GDM1 (cell line): ENCODE measurements around the gene RAB3D.
"Not testable (repeated sequence)": the region's sequence is repeated elsewhere in the genome, so short reads cannot be mapped to it uniquely, and the experiment has no call there.

Experiments used
- DNase-seq: peaks from one replicate; lab custom pipeline; 2025; lab: John Stamatoyannopoulos, UW

Gene RAB3D

DNA sequence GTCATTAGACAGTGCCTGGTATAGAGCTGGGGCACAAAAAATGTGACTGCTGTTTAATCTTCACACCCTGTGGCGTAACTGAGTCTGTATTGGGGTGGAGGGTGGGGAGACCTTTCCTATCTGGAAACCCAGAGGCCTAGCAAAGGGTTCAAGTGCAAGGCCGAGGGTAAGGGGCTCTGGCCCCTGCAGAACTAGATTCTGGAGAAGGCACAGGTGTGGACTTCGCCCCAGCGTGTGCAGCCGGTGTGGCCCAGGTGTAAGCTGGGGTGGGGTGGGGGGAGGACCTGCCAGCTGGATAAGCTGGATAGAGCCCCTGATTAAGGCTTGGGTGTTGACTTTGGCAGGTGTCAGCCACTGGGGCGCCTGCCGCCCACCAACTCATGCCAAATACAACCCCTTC lies 1.3 kb downstream of the RAB3D start:
- no peak for DNase-seq

DNA sequence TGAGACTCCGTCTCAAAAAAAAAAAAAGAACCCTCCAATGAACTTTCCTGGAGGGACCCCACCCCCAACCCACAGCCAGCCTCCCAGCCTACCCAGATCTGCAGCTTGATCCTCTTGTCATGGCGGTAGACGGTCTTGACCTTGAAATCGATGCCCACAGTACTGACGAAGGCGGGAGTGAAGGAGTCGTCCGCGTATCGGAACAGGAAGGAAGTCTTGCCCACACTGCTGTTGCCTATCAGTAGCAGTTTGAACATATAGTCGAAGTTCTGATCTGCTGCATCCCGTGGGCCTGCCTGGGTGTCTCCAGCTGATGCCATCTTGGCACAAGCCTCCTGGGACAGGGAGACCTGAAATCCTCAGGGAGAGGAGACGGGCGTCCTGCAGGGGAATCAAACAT lies 2.4 kb downstream of the RAB3D start:
- DNase-seq: peak; percentile 4

DNA sequence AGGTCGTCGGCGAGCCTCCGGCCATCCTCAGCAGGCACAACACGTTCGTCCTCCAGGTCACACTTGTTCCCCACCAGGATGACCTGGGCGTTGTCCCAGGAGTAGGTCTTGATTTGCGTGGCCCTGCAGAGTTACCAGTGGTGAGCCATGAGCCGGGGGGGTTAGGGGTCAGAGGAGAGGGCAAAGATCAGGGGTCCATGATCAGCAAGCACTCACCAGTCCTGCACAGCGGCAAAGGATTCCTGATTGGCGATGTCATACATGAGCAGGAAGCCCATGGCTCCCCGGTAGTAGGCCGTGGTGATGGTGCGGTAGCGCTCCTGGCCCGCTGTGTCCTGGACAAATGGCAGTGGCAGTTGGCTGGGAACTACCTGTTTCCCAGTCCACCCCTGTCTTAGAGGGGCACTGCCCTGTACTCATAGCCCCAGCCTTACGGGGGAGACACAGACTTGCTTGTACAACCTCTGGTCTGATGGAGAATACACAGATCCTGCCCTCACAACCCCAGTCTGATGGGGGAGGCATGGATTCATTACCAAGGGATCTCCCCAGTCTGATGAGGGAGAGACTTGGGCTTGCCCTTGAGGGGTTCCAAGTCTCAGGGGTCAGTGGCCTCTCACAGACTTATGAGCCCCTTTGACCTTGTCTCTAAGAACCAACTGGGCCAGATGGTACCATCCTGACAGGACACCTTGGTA lies 3.9 kb downstream of the RAB3D start:
- DNase-seq: no peak

DNA sequence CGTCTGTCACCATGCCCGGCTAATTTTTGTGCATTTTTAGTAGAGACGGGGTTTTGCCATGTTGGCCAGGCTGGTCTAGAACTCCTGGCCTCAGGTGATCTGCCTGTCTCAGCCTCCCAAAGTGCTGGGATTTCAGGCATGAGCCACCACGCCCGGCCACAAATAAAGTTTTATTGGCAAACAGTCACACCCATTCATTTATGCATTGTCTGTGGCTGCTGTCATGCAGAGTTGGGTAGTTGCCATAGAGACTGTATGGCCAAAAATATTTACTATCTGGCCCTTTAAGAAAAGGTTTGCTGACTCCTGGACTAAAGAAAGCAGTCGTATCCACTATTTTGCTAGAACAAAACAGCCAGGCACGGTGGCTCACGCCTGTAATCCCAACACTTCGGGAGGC lies 5.6 kb downstream of the RAB3D start:
- DNase-seq: not testable (repeated sequence)

DNA sequence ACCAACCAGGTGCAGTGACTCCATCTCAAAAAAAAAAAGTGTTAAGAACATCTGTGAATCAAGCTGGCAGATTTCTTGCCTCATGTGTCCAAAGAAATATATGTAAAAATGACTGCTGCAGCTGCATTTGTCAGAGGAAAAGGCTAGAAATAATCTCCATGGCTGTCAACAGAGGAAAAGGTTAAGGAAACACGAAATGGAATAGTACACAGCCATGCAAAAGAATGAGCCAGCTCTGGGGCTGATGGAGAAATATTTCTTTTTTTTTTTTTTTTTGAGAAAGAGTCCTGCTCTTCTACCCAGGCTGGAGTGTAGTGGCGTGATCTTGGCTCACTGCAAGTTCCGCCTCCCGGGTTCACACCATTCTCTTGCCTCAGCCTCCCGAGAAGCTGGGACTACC lies 6.6 kb downstream of the RAB3D start:
- DNase-seq: no peak

DNA sequence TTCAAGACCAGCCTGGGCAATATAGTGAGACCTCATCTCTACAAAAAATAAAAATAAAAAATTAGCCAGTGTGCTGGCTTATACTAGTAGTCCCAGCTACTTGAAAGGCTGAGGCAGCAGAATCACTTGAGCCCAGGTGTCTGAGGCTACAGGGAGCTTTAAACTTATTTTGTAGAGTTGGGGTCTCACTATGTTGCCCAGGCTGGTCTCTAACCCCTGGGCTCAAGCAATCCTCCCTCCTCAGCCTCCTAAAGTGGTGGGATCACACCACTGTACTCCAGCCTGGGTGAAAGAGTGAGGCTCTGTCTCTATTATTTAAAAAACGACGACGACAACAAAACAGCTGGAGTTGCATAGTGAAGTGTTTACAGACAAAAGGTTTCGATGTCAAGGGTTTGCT lies 8.0 kb downstream of the RAB3D start:
- no peak for DNase-seq

DNA sequence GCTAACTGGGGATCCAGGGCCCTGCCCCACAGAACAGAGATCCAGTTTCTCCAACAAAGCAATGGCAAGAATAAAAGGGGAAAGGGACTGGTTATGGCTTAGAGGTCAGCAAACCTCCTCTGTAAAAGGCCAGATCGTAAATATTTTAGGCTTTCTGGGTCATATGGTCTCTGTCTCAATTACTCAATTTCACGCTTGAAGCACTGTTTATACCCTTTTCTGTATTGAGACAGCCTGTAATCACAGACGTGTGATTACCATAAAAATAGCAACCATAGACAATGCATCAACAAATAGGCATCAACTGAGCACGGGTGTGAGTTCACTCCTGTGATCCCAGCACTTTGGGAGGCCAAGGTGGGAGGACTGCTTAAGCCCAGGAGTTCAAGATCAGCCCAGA lies 9.3 kb downstream of the RAB3D start:
- DNase-seq: no peak

DNA sequence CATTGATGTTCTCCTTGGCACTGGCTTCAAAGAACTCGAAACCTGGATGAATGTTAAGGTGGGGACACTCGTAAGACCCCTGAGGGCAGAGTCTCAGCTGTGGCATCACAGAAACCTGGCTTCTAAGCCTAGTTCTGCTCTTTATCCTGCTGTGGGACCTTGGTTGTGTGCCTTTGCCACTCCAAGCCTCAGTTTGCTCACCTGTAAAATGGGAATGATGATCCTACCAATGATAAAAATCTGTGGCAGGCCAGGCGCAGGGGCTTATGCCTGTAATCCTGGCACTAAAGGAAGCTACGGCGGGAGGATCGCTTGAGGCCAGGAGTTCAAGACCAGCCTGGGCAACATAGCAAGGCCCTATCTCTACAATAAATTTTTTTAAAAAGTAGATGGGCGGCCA lies 13.9 kb downstream of the RAB3D start:
- DNase-seq: no peak

DNA sequence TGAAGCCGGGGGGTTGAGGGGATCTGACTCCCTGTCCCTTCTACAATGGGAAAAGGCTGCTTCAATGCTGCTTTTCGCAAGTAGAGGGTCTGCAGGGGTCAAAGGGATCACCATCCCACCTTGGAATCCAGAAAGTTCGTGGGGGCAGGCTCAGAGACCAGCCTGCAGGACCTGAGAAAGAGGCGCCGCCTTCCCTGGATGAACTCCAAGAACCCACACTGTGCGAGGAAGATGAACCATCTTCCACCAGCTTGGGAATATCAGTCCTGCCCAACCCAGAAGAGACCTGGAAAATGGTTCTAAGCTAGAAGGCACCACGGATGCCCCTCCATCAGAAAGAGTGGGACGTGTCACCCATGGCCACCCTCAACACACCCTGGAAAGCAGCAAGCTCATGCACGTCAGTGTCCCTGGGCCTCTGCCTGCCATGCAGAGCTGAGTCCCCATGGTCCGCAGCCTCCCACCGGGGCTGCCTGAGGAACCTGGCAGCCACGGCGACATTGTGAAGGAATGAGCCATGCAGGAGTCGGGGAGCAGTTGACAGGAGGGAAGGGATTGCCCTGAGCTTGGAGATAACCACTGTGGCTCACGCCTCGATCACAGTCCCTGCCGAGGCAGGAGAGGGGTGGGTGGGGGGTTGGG lies 14.6 kb downstream of the RAB3D start:
- no peak for DNase-seq

DNA sequence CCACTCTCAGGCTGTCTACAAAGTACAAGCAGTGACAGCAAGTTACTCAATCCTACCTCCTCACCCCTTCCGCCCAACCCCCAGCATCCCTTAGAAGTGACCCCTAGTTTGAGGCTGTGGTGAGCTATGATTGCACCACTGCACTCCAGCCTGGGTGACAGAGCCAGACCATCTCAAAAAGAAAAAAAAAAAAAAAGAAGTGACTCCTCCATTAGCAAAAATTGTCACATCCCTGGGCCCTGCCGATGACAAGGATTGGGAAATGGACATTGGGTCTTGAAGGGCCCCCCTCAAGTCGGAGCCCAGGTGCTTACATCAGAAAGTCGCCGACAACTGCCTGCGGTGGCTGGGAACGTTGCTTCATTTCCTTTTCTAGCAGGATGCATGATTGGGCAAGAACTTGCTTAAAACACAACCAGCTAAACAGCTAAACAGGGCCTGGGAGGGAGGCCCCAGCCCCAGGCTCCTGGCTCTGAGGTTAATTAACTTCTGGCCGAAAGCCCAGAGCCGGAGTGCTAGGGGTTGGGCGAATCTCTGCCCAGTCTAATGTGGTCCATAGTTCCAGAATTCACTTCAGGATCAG lies 15.3 kb downstream of the RAB3D start:
- peak; percentile 69 for DNase-seq

DNA sequence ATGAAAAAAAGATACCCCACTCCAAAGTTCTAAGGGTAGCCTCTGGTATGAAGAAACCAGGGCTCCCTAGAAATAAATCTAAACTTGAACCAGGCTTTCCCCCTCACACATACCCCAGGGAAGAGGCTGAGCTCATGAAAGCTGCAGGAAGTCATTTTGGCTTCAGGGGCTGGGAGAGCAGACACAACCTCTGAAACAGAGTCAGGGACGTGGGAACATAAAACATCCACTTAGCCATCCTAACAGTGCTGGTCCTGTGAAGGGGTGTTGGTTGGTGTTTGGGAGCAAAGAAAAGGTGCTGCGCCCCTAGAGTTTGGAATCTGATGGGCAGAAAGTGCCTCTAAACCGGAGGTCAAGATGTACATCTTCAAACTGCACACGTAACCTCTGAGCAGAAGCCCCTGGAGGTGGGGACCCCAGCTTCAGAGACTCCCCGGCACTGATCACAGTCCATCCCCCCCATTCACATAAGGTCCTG lies 15.8 kb downstream of the RAB3D start:
- no peak for DNase-seq

DNA sequence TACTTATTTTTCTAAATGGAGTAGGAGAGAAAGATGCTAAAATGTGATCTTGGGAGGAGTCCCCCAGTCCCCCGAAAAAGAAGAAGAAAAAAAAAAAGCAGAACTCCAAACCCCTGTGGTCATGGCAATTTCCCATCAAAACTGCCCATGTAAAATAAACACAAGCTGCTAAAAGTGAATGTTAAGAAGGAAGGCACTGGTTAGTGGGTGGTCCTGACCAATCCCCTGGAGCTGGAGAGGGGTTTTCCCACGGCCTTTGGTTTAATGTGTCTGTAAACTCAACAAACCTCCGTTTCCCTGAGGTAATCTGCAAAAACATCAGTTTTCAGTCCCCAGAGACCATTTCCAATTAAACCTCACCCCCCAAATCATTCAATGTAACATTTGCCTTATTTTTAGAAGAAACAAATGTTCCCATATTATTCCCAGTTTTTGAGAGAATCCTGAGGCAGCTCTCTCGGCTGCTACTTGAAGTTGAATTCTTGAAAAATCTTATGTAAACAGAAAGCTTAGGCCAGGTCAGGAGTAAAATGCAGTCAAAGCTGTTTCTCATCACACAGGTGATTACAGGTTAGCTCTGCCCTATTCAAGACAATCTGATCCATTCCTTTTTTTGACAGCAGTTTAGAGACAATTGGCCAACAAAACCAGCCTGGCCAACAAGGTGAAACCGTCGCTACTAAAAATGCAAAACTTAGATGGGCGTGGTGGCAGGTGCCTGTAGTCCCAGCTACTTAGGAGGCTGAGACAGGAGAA lies 17.0 kb downstream of the RAB3D start:
- DNase-seq: peak; percentile 21

DNA sequence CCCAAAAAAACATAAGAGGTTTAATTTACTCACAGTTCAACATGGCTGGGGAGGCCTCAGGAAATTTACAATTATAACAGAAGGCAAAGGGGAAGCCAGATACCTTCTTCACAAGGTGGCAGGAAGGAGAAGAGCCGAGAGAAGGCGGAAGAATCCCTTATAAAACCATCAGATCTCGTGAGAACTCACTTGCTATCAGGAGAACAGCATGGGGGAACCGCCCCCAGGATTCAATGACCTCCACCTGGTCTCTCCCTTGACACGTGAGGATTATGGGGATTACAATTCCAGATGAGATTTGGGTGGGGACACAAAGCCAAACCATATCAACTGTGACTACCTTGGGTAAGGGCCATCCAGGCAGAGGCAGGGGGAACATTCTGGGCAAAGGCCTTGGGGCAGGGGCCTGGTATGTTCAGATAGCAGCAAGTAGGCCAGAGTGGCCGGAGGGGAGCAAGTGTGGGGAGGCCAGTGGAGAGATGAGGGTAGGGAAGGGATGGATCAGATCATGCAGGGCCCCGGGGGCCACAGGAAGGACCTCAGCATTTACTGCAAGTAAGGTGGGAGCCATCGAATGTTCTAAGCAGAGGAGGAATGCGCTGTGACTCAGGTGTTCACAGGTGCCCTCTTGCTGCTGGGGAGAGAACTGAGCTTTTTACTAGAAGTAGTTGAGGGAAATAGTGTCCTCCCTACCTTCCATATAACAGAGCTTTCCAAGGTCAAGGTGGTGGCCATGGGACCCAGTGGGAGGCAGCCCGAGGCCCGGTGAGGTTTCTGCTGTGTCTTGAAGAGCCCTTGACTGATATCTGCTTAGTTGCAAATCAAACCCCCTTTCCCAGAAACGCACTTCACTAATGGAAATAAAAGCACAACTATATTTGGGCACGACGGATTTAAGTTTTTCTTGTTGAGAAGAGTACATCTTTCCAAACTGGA lies 18.0 kb downstream of the RAB3D start:
- DNase-seq: no peak

DNA sequence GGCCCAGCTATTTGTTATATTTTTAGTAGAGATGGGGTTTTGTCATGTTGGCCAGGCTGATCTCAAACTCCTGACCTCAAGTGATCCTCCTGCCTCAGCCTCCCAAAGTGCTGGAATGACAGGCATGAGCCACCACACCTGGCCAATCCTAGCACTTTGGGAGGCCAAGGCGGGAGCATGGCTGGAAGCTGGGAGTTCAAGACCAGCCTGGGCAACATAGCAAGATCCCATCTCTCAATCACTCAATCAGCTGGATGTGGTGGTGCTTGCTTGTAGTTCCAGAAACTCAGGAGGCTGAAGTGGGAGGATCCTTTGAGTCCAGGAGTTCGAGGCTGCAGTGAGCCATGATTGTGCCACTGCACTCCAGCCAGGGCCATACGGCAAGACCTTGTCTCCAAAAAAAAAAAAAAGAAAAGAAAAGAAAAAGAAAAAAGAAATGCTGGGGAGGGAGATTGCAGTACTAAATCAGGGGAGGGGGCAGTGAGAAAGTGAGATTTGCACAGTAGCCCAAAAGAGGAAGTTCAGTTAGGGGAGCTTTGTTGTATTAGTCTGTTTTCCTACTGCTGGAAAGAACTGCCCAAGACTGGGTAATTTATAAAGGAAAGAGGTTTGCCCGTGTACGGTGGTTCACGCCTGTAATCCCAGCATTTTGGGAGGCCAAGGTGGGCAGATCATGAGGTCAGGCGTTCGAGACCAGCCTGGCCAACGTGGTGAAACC lies 19.0 kb downstream of the RAB3D start:
- DNase-seq: not testable (repeated sequence)

DNA sequence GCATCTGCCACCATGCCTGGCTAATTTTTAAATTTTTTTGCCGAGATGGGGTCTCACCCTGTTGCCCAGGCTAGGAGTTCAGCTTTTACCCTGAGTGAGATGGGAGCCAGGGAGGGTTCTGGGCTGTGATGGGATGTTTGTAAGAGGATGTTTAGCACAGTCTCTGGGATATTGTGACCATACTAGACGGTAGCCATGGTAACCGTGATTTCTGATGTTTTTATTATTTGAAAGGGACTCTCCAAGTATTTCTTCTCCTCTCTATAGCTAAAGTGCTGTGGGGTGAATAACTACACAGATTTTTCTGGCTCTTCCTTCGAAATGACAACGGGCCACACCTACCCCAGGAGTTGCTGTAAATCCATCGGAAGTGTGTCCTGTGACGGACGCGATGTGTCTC lies 33.1 kb downstream of the RAB3D start:
- DNase-seq: no peak

DNA sequence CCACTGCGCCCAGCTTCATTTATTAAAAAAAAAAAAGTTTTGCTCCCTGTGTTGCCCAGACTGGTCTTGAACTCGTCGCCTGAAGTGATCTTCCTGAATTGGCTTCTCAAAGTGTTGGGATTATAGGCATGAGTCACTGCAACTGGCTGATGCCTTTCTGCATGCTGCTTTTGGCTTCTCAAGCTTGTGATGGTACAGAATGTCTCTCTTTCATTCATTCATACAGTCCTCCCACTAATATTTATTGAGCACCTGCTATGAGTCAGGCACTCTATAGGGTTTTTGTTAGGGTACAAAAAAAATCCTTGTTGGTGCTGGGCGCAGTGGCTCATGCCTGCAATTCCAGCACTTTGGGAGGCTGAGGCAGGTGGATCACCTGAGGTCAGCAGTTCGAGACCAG lies 34.5 kb downstream of the RAB3D start:
- no peak for DNase-seq

DNA sequence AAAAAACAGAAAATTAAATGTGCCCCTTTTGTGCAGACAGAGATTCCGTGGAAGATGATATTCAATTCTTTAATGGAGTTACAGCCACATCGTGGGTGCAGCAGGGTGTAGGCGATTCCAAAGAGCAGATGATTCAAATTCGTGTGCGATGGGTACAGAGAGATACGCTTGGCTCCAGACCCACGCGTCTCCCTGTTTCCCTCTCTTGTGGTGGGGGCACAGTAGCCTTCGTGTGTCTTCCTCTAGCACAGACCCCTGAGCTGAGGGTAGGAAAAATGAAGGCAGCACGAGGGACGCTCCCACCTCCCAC lies 38.7 kb downstream of the RAB3D start:
- DNase-seq: no peak

DNA sequence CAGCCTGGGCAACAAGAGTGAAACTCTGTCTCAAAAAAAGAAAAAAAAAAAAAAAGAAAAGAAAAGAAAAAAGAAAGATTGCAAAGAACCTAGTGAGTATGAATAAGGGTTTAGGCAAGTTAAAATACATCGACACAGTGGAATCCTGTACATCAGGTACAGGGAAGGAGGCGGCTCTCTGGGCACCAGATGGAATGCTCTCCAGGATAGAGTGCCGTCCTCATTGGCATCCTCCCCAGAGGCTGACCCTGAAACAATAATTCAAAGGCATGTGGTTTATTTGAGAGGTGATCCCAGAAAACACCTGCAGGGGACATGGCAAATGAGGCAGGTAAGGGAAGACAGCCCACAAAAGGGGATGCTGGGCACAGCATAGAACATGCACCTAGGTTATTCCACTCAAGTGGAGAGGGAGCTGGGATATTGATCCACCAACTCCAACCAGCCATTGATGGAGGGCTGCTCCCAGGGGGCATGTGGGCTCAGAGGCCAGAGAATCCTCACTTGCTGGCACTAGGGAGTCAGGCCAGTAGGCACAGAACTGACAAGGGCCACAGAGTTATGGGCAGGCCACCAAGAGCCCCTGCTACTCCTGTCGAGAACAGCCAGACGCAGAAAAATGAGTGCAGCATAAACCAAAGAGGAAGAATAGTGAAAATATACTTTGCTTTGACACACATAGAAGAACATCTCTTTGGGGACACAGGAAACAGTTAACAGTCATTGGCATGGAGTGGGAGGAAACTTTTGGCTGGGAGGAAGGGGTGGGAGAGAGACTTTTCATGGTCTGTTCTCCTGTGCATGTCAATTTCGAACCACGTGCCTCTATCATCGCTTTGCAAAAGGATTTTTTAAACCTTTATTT lies 39.3 kb downstream of the RAB3D start:
- no peak for DNase-seq

DNA sequence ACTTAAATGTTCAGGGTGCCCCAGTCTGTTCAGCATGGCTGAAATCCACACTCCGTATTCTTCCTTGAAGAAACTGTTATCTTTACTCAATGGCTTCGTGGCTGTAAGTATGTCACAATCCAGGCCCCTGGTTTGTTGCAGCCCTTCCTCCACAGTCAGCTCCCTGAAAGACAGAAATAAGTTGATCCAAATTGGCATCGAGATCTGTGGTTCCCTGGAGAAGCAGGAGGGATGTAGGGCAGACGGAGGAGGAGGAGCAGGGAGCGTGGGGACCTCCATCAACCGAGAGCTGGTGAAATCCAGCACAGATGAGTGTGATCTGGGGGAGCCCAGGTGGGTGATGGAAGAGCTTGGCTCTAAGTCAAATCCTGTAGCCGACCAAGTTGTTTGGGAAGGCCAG lies 43.2 kb downstream of the RAB3D start:
- no peak for DNase-seq

DNA sequence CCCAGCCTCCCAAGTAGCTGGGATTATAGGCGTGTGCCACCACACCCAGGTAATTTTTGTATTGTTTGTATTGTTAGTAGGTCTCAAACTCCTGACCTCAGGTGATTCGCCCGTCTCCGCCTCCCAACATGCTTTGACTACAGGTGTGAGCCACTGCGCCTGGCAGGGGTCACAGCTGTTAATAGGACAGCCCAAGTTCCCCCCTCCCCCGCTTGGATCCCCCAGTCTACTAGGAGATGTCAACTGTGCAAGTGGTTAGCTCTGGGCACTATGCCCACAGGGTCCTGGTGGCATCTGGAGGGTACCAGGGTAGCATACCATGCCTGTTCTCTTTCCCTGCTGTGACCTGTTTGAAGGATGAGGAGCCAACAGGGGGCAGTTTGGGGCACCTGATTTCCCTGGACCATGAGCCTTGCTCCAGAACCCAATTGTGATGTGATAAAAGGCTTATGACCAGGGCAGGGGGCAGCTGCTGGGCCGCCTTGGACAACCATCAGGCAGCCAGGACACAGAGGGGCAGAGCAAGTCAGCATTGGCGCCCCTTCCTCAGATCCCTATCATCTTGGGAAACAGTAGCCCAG lies 43.7 kb downstream of the RAB3D start, which contains the start of gene TSPAN16:
TSPAN16 (plus strand) TSS at position 496 of the 581 bp plus-strand sequence. CDS start 138 bp downstream, outside the sequence.
- DNase-seq: no peak
